AML-193 (cell line): ENCODE data around the gene SH3BP4.

Experiments used
- DNase-seq, 2 experiments: peaks; one replicate each; lab custom pipeline; 2025; lab: John Stamatoyannopoulos, UW

The SH3BP4 gene

DNA sequence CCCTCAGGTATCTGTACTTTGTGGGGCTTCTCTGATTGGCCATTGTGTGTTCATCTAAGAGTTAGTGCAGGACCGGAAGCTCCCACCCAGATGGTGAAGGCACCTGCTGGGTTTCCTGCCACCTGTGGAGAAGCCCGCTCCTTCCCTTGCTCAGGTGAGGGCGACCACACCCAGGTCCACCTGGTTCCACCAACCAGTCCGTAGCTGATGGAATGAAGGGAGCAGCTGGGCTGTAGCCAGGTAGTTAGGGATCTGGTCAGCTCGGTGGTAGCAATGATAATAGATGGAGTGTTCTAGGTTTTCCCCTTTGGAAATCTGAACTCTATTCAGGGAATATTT is 16.0 kb downstream of the SH3BP4 start:
- DNase-seq: no peak

DNA sequence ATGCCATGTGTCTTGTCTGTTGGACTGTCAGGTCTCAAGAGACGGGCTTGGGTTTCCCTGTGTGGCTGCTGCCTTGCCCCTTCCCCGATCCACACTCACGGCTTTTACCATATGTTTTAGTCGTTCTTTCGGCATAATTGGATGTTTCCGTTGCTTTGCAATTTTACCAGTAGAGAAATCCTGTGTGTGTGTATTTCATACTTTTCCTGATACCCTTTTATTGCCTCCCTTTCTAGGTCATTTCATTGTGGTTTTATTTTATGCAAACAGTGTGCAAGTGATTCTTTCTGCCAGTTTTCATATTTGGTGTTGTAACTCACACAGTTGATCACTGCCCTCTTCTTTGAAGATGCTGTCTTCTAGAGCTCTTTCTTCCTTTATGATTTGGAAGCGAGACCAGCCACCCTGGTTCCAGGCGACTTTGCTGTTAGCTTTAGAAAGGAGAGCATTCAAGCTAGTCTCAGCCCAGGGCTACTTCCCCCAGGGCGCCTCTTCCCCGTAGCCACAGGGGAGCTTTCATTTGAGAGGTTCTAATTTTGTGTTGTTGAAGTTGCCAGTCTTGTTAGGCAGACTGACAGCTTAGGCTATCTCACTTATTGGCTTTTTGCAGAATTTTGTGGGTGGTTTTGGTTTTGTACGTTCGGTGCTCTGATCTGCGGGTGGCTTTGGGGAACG is 17.0 kb downstream of the SH3BP4 start:
- DNase-seq: no peak

DNA sequence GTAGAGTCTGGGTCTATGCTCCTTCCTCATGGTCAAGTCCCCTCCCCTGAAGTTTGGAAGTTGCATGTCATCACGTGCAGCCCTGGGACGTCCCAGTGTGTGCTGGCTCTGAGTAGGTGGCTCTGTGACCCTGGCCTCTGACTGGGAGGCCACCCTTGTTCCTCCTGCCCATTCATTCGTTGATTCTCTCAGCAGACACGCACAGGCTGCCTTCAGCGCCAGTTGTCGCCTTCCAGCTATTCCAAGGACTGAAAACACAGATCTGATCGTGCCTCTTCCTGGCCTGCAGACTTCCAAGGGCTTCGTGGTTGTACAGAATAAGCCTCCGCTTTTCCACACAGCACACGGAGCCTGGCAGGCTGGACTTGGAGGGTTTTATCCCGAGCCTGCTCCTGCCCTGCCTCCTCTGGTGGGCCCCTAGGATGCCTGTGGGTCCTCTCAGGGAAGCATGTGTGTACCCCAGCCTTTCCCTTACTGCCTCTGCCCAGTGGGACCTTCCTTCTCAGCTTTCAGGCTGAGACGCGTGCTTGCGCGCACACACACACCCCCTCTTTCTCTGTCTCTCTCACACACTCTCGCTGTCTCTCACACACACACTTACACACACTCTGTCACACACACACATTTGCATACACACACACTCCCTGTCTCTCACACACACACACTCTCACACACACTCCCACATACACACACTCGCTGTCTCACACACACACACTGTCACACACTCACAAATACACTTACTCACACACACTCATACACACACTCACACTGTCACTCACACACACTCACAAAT is 17.7 kb downstream of the SH3BP4 start:
- no peak for DNase-seq

DNA sequence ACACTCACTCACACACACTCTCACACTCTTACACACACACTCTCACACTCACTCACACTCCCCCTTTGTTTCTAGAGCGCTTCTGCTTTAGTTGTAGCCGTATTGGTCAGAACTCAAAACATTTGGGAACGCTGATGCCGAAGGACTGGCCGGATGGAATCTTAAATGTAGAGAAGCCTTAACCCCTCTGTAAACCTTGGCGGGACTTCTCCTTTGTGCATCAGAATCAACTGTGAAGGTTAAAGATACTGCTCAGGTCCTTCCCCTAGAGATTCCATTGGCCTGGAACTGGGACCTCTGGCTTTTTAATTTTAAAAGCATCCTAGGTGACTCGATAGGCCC is 18.3 kb downstream of the SH3BP4 start:
- no peak for DNase-seq

DNA sequence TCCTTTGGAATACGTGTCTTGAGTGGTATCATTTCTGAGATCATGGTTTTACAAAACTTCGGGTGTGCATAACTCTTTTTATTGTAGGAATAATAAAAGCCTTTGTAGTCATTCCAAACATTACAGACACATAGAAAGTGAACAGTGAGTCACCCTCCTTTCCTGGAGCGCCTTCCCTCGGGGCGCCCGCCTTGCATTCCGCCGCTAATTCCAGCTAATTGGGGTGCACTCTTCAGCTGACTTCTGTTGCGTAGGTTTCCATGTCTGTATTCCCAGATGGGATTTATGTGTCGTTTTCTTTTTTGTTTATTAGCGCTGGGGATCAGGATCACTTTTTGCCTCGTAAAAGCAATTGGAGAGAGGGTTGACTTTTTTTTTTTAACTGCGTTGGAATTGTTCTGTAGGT is 18.7 kb downstream of the SH3BP4 start:
- DNase-seq: no peak

DNA sequence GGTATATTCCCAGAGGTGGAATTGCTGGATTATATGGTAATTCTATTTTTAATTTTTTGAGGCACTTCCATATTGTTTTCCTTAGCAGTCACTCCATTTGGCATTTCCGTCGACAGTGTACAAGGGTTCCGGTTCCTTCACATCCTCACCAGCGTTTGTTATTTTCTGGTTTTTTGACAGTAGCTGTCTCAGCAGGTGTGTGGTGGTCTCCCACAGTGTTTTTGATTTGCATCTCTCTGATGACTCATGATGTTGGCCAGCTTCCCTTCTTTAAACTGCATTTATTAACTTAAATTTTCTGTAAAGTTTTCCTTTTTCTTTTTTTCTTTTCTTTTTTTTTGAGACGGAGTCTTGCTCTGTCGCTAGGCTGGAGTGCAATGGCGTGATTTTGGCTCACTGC is 19.7 kb downstream of the SH3BP4 start:
- DNase-seq: no peak

DNA sequence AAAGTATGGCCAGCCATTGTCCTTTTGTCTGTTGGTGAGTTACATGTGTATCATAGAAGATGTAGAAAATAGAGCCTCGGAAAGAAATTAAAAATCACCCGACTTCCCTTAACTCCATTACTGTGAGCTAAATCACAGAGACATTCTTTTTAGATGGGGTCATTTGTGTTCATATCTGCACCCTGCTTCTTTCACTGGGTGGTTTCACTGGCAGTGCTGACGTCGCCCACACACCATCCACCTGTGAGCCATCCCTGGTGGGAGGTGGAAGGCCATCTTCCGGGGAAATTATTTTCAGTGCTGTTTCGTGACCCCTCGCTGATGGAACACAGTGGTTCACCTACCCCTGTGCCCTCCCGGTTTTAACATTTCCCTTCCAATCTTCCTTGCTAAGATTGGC is 21.2 kb downstream of the SH3BP4 start:
- DNase-seq: no peak

DNA sequence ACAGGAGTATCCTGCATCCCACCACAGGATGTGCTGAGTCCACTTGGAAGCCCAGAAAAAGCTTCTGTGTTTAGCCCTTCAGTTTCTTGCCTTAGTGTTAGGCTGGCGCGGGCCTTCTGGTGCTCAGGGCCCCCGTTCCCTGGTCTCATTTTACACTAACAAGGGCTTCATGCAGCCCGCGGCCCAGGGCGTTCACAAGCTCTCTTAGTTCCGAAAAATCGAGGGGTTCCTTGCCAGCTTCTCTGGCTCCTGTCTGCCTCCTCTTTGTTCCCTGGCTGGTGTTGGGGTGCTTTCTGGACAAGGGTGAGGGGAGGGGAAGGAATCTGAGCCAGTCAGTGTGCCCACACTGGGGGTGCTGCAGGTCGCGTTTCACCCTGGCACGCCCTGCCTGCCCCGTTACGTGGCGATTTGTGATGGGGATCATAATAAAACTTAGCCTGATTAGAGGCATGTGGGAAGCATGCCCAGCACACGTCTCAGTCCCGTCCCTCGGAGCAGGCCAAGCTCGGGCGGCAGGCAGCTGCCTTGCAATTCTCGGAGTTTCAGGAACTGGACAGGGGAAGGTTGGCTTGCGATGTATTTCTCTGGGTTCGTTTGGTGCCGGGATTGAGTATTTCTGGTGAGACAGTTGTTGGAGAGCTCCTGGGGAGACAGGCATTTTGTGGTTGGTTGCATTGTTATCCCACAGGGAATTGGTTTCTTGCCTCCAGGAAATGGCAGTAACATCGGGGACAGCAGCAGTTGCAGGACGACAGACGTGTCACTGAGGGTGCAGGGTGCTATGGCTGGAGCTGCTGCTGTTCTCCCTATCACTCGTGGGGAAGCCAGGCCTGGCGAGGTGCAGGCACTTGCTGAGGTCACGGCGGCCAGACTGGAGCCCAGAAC is 22.9 kb downstream of the SH3BP4 start:
- no peak for DNase-seq

DNA sequence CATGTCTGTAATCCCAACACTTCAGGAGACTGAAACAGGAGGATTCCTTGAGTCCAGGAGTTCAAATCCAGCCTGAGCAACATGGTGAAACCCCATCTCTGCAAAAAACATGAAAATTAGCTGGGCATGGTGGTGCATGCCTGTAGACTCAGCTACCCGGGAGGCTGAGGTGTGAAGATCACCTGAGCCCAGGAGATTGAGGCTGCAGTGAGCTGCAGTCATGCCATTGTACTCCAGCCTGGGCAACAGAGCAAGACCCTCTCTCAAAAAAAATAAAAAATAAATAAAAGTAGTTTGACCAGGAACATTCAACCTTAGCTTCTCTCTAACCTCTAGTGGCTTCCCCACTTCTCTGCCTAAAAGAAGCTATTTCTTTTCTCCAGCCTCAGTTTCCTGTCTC is 23.8 kb downstream of the SH3BP4 start:
- no peak for DNase-seq

DNA sequence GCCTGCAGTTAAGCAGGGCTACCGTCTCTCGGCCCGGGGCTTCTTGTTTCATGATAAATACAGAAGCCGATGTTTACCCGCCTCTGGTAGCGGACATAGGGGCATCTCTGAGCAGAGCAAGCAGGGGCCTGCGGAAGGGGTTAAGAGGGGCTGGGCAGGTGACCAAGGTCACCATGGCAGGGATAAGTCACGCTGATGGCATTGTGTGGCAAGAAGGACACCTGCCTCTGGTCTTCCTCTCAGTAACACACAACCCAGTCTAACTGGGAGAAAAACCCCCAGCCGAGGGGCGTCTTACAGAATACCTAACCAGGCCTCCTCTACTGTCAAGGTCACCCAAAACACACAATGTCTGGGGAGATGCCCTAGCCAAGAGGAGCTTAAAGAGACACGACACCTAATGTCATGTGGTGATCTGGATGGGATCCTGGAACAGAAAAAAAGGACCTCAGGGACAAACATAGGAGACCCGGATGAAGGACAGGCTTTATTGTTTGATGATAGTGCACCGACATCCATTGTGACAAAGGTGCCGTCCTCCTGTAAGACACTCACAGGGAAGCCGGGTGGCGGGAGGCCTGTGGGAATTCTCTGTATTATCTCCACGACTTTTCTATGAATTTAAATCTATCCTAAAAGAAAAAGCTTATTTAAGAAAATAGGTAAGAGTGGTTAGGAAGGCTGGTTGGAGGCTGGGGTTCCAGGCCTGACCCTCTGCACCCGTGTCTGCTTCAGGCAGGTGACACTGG is 24.8 kb downstream of the SH3BP4 start:
- no peak for DNase-seq

DNA sequence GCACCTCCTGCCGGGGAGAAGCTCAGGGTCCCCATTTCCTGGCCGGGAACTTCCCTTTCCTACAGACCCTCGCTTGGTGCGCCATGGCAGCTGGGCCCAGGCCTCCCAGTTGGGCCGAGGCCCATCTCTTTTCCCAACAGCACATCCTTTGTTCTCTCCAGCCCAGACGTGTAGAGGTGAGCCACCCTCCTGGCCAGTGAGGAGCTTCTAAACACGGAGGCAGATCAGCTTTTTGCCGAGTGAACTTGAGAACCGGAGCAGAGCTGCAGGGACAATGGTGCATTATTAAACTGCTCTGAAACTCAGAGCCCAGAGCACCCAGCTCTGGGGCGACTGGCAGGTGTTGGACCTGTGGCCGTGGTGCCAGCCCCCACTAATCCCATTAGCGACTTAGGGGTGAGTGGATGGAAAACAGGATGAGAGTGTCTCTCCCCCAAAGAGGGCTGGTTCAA is 25.4 kb downstream of the SH3BP4 start:
- DNase-seq: no peak

DNA sequence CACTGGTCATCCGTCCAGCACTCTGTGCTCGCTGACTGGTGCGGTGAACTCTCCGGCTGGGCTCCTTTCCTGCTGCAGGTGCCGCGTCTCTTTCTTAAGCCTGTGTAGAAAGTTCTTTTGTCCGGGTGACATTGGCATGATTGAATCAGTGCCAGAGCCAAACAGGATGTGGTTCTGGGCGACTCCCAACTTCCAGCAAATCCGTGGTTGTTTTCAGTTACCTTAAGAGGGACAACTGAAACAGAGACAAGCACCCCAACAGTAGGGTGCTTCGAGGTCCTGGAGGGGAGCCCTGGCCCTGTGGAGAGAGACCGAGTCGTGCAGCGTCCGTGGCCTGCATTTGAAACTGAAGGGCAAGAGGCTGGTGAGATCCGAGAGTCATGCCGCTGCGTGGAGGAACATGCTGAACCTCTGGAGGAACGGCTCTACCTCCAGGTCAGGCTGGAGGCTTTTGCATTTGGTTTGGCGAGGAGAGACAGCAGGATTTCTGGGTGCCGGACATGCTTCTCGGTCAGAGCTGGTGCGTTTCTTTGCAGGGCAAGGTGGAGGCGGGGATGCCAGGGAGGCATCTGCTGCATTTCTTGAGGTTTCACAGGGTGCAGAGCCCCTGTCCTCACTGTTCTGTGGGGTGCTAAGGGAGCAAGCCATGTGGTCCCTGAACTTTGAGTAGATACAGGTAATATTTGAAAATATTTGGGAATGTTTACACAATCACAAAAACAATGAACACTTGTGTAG is 26.8 kb downstream of the SH3BP4 start:
- no peak for DNase-seq

DNA sequence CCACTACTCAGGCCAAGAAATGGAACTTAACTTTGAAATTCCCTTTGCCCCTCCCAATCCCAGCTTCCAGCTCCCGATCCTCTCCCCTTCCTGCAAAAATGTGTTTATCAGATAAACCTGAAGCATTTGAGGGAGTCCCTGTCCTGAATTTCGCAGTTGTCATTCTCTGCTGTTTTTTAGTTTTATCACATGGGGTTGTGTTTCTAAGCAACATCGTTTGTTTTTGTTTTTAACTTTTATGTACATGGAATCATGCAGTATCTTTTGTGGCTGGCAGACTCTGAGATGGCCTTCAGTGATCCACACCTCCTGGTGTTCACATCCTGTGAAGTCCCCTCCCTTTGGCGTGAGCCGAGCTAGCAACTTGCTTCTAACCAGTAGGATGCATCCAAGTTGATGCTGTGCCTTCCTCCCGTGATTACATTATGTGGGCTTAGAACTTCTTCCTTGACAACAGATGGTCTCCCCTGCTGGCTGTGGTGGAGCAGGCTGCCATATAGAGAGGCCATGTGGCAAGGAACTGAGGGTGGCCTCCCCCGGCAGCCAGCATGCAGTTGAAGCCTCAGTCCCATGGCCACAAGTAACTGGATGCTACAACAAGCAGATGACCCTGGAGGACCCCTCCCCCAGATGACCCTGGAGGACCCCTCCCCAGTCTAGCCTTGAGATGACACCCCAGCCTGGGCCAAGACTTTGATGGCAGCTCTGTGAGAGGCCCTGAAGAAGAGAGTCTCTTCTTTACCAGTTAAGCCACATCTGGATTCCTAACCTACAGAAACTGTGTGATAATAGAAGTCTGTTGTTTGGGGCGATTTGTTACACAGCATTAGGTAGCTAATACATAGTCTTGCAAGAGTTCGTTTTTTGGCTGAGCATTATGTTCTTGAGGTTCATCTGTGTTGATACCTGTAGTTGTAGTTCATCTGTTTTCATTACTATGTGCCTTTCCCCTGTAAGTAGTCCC is 27.7 kb downstream of the SH3BP4 start:
- DNase-seq: no peak

DNA sequence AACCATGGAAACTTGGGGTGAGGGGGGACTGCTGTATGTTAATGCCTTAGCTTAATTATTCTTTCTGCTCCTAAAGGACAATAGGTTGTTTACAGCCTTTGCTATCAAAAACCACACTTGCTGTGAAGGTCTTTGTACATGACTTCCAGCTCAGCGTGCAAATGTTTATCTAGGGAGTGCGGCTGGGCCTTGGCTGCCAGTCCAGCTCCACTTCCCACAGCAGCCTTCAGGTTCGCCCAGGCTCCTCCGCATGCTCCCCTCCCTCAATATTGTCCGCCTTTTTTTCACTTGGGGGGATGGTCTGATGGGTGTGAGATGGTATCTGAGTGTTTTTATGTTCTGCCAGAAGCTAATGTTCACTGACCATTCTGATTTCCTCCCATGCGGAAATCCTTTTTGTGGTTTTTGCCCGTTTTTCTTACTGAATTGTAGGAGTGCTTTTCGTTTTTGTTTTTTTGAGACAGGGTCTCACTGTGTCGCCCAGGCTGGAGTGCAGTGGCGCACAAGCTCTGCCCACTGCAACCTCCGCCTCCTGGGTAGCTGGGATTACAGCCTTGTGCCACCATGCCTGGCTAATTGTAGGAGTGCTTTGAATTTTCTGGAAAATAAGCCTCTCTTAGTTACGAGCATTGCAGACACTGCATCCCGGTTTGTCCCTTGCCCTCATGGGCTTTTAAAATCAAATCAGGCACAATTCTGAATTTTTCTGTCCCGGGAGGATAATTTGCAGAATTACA is 28.8 kb downstream of the SH3BP4 start:
- no peak for DNase-seq

DNA sequence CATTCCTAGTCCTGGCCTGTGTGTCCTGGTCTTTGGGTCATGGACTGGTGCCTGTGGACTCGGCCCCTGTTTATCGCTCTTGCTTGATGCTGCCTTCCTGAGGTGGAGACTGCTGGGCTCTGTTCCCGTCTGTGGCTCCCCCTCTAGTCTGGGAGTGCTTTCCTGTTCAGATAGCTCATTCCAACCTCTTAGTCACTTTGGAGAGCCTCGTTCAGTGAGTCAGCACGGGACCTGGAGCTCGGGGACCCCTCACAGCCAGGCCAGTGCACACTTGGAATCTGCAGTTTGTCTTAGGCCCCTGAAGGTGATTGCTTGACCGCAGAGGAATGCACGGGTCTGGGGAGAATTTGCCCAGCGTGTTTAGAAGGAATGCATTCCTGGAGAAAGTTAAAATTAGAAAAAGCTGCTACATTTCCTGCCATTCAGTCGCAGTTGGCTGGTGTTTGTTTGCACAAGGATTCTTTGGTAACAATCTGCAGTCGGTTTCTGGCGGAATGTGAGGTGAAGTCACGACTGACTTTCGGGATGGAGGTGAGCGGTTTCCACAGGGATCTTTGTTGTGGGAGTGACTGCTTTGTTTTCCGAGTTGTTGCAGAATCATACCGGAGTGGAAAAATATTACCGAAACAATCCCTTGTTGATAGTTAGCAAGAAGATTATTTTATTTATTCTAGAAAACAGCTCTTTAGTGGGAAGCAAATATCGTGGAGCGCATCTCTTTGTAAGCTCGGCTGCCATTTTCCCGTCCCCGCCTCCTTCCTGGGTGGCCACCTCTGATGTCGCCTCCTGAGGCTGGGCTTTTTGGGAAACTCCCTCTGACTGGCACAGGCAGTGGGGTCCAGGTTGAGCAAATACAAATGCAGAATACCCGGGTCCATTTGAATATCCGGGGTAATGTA is 29.6 kb downstream of the SH3BP4 start:
- DNase-seq: no peak

DNA sequence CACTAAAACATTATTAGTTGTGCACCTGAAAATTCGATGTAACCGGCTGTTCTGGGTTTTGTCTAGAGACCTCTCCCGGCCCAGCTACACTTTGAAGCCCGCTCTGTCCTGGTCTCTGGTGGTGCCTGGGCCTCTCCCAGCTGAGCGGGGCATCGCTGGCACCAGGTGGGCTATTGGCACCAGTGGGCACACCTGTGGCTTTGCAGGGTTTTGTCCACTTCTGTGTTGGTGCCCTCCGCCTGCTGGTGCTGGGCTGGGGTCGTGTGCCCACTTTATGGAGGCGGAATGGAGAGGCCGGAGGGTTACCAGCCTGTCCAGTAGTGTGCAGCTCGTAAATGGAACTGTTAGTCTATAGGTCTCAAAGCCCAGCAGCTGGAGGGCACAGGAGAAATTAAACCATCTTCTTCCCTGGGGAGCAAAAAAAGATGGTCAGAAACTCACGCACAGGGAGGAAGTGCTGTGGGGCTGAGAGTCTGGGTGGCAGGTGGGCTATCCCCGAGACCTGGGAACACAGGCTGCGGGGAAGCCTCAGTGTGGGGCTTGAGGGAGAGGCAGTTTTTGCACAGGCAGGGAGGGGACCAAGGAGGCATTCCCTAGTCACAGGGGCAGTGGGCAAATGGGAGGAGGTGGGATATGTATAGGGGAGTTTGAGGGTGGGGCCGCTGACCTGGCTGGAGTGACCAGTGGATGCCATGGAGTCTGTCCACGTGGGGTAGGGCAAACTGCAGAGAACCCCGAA is 30.4 kb downstream of the SH3BP4 start:
- DNase-seq: no peak

DNA sequence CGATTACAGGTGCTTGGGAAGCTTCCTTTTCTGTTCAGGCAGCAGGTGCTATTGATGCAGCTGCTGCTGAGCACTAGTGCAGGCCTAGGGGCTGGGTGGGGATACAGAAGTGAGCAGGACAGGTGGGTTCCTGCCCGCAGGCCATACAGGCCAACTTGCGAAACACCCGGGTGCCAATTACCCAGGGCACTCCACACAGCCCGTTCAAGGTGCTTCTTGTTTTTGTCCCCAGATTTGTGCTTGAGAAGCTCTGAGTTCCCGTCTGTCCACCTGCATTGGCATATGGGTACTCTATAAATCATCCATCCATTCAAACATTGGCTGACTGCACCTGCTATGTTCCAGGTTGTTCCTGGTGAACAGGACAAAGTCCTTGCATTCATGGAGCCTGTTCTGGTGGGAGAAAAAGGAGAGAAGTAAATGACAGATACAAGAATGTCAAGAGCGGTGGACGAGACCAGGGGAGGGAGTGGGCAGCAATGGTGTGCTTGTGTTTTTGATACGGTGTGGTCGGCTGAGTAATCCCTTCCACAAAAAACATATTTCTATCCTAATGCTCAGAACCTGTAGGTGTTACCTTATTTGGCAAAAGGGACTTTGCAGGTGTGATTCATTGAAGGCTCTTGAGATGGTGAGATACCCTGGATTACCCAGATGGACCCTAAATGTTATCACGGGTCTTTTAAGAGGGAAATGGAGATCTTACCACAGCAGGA is 31.4 kb downstream of the SH3BP4 start:
- no peak for DNase-seq
